ACHN (cell line): ENCODE measurements around the gene ERICH2.
"Not testable (repeated sequence)": the region's sequence is repeated elsewhere in the genome, so short reads cannot be mapped to it uniquely, and the experiment has no call there.

Source experiments
- DNase-seq: peaks from one replicate; pipeline ENCODE4 v3.0.0-alpha.2; 2015
- in situ Hi-C: cut with HindIII; loops from 2 replicates; pipeline ENCODE4 v1.10.0; 2017; ENCODE audit warnings: low sequenced_read_pairs, low pct_ligation_motif_present, low pct_unique_long_range_greater_than_20kb

ERICH2 gene

GRCh38 chr2:170770008-170770605 lies at the start of gene ERICH2:
ERICH2 (plus strand) TSS chr2:170770378; CDS start chr2:170770682, 304 bp downstream.
- in situ Hi-C loops: no loop called here

GRCh38 chr2:170721678-170722077 lies 48.5 kb upstream of the ERICH2 start:
- DNase-seq: no peak
- in situ Hi-C loops: no loop called here

More at GRCh38 chr2:170770008-170770605, at the start of gene ERICH2:
- DNase-seq: peak; percentile 79

GRCh38 chr2:170722301-170722700 lies 47.9 kb upstream of the ERICH2 start:
- in situ Hi-C loops: no loop called here
- DNase-seq: no peak

- DNase-seq: no peak
- in situ Hi-C loops: no loop called here
These were observed 46.7 kb upstream of the ERICH2 start for GRCh38 chr2:170723446-170723958.

GRCh38 chr2:170733798-170734600 lies 36.2 kb upstream of the ERICH2 start:
- no peak for DNase-seq
- in situ Hi-C loops: no loop called here

GRCh38 chr2:170734601-170735000 lies 35.6 kb upstream of the ERICH2 start:
- DNase-seq, in situ Hi-C loops: not testable (repeated sequence)

- in situ Hi-C loops: no loop called here
- DNase-seq: no peak
These were observed 33.5 kb upstream of the ERICH2 start for GRCh38 chr2:170736628-170737027.

GRCh38 chr2:170737406-170737805 lies 32.8 kb upstream of the ERICH2 start:
- in situ Hi-C loops: no loop called here
- DNase-seq: no peak

GRCh38 chr2:170737821-170738220 lies 32.4 kb upstream of the ERICH2 start:
- no peak for DNase-seq
- in situ Hi-C loops: no loop called here

GRCh38 chr2:170739048-170739447 lies 31.1 kb upstream of the ERICH2 start:
- peak; percentile 90 for DNase-seq
- in situ Hi-C loops: no loop called here

GRCh38 chr2:170739507-170740046 lies 30.6 kb upstream of the ERICH2 start:
- in situ Hi-C loops: no loop called here
- no peak for DNase-seq

- in situ Hi-C loops: no loop called here
- no peak for DNase-seq
These were observed 29.5 kb upstream of the ERICH2 start for GRCh38 chr2:170740660-170741059.

GRCh38 chr2:170742000-170742399 lies 28.2 kb upstream of the ERICH2 start:
- DNase-seq: no peak
- in situ Hi-C loops: no loop called here

- DNase-seq: peak; percentile 55
- in situ Hi-C loops: no loop called here
These were observed 27.2 kb upstream of the ERICH2 start for GRCh38 chr2:170742896-170743529.

GRCh38 chr2:170743530-170744239 lies 26.5 kb upstream of the ERICH2 start:
- in situ Hi-C loops: no loop called here
- no peak for DNase-seq

GRCh38 chr2:170744248-170745002 lies 25.8 kb upstream of the ERICH2 start:
- in situ Hi-C loops: no loop called here
- DNase-seq: no peak

GRCh38 chr2:170745305-170745704 lies 24.9 kb upstream of the ERICH2 start:
- in situ Hi-C loops: no loop called here
- no peak for DNase-seq

GRCh38 chr2:170747921-170748320 lies 22.3 kb upstream of the ERICH2 start:
- DNase-seq: peak; percentile 8
- in situ Hi-C loops: no loop called here
